Measurements from ENCODE around the gene RNF227.

GRCh38 chr17:7940034-7940433 lies 23.9 kb upstream of the RNF227 start:
- TF ChIP-seq CTCF (conservative IDR thresholded peaks at IDR 0.05; ENCODE audit: low read depth, low read length) (no peak), EZH2 (IDR thresholded peaks at IDR 0.05; ENCODE audit: borderline replicate concordance, low read depth, low read length, poor library complexity, severe bottlenecking) (no peak)

All from A673 (cell line).